GM12864 (cell line): ENCODE results near the gene CRAMP1.

ENCODE experiments used
- DNase-seq: peaks from one replicate; pipeline ENCODE4 v3.0.0-alpha.2; 2011; ENCODE audit warnings: low read depth
- H3K4me3 ChIP-seq: 2 replicates; pipeline ENCODE4 v1.5.1; 2011; ENCODE audit warnings: mild to moderate bottlenecking, low read depth, low read length, control low read depth
- TF ChIP-seq, protein P1 (sequence below): IDR thresholded peaks from 2 replicates; pipeline ENCODE4 v1.5.1; 2011; ENCODE audit warnings: low read depth, mild to moderate bottlenecking, moderate library complexity, low read length, control low read depth, inconsistent platforms; ENCODE audit errors: missing control alignments

Gene CRAMP1

DNA sequence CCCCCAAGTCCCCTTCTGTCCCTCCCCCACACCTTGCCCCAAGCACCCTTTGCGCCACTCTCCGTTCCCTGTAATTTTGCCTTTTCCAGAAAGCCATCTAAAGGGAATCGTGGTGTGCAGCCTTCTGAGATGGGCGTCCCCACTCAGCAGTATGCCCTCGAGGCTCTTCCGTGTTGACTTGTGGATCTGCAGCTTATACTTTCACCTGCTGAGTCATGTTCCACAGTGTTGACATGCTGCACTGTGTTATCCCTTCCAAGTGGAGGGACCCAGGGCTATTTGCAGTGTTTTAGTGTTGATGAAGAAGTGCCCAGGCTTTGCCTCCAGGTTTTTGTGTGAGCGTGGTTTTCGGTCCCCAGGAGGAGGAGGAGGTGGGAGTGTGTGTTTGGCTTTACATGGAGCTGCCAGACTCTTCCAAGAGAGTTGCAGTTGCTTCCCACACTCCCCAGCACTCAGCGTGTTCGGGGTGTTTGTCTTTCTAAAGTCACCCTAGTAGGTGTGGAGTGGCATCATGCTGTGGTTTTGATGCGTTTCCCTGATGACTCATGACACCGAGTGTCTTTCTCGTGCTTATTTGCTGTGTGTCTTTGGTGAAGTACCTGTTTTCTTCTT lies 33.9 kb downstream of the CRAMP1 start:
- H3K4me3 ChIP-seq, result no peak overlapping the region
- TF ChIP-seq, protein P1, sequence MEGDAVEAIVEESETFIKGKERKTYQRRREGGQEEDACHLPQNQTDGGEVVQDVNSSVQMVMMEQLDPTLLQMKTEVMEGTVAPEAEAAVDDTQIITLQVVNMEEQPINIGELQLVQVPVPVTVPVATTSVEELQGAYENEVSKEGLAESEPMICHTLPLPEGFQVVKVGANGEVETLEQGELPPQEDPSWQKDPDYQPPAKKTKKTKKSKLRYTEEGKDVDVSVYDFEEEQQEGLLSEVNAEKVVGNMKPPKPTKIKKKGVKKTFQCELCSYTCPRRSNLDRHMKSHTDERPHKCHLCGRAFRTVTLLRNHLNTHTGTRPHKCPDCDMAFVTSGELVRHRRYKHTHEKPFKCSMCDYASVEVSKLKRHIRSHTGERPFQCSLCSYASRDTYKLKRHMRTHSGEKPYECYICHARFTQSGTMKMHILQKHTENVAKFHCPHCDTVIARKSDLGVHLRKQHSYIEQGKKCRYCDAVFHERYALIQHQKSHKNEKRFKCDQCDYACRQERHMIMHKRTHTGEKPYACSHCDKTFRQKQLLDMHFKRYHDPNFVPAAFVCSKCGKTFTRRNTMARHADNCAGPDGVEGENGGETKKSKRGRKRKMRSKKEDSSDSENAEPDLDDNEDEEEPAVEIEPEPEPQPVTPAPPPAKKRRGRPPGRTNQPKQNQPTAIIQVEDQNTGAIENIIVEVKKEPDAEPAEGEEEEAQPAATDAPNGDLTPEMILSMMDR, result no peak
- DNase-seq, result no peak

DNA sequence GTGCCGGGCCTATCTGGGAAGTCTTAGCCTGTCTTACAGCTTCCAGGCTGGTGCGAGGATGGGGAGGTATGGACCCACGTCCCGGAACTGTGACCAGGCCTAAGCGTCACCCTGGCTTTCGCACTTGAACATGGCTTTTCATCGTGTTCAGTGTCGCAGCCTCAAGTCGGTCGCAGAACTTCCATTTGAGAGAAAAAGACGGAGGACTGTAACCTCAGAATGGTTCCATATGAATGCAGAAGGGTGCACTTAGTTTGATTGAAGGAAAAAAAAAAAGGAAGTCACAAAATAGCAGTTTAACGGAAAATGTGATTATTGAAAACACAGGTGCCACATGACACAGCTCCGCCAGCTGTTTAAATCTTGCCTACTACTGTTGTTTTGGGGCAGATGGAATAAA lies 35.7 kb downstream of the CRAMP1 start:
- TF ChIP-seq, protein P1, result no peak
- no peak overlapping the region for H3K4me3 ChIP-seq
- no peak for DNase-seq

DNA sequence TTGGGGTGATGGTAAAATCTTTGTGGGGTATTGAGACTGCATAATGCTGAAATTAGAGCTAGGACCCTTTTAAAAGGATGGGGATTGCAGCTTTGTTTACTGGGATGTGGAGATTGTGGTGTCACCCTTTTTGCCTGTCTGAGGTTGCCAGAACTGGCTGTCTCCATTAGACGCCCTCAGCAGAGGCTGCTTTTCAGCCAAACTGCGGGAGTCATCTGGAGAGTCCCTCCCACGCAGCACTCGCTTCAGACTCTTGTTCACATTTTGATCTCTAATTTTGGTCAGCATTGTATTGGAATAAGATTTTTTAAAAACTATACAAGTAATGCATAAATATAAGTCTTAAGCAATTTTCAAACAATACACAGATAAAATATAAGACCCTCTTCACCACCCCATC lies 38.0 kb downstream of the CRAMP1 start:
- H3K4me3 ChIP-seq, result no peak overlapping the region
- TF ChIP-seq, protein P1, result no peak
- DNase-seq, result no peak

DNA sequence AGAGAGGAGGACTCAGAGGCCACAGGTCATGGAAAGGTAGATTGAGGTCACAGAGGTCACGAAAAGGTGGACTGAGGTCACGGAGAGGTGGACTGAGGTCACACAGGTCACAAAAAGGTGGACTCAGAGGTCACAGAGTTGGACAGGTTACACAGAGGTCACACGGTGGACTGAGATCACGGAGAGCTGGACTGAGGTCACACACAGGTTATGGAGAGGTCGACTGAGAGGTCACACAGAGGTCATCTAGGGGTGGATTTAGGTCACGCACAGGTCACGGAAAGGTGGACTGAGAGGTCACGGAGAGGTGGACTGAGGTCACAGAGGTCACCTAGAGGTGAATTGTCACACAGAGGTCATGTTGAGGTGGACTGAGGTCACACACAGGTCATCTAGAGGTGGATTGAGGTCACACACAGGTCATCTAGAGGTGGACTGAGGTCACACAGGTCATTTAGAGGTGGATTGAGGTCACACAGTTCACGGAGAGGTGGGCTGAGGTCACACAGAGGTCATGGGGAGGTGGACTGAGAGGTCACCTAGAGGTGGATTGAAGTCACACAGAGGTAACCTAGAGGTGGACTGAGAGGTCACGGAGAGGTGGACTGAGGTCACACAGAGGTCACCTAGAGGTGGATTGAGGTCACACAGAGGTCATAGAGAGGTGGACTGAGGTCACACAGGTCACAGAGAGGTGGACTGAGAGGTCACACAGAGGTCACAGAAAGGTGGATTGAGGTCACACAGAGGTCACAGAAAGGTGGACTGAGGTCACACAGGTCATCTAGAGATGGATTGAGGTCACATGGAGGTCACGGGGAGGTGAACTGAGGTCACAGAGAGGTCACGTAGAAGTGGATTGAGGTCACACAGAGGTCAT lies 39.2 kb downstream of the CRAMP1 start:
- TF ChIP-seq, protein P1, result no peak
- DNase-seq, result no peak
- no peak overlapping the region for H3K4me3 ChIP-seq

DNA sequence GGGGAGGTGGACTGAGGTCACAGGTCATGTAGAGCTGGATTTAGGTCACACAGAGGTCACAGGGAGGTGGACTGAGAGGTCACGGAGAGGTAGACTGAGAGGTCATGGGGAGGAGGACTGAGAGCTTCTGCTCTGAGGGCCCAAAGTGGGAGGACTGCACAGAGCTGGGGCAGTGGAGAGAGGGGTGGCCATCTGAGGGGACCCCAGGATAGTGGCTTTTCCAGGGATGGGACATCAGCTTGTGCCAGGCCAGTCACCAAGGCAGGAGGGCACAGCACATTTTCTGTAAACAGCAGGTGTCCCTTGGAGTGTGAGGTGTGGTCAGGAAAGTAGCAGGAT lies 39.8 kb downstream of the CRAMP1 start:
- H3K4me3 ChIP-seq, result no peak overlapping the region
- TF ChIP-seq, protein P1, result no peak
- no peak for DNase-seq

DNA sequence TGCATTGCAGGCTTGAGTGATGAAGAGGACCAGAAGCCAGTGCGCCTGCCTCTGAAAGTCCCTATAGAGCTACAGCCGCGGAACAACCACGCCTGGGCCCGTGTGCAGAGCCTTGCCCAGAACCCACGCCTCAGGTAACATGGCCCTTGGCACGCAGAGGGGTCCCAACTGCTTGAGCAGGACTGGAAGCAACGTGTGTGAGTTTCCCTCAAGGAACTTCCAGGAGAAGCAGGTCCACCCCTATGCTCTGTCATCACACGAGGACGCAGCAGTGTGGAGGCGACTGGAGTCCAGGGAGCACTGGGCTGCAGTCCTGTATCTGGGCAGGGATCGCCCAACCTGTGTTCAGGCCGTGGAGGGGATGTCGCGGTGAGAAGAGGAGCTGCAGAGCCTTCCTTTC lies 40.9 kb downstream of the CRAMP1 start:
- no peak overlapping the region for H3K4me3 ChIP-seq
- TF ChIP-seq, protein P1, result no peak
- DNase-seq, result no peak
